BLaER1 (cell line): ENCODE results near the gene KIF3A.
A peak's percentile ranks its signal among the peaks of the same experiment; 100 is the strongest.

ENCODE experiments used
- H3K27ac ChIP-seq: shearing (Covaris generic); formaldehyde crosslinking; 2 replicates; pipeline ENCODE4 v1.8.1; 2022
- H3K27me3 ChIP-seq: shearing (Covaris generic); formaldehyde crosslinking; 2 replicates; pipeline ENCODE4 v1.8.1; 2022
- H3K36me3 ChIP-seq: shearing (Covaris generic); formaldehyde crosslinking; 2 replicates; pipeline ENCODE4 v1.8.1; 2022
- H3K4me1 ChIP-seq: shearing (Covaris generic); formaldehyde crosslinking; 2 replicates; pipeline ENCODE4 v1.8.1; 2022
- H3K4me2 ChIP-seq: shearing (Covaris generic); formaldehyde crosslinking; 2 replicates; pipeline ENCODE4 v1.8.1; 2022
- H3K4me3 ChIP-seq: shearing (Covaris generic); formaldehyde crosslinking; 2 replicates; pipeline ENCODE4 v1.8.1; 2022
- H3K9ac ChIP-seq: shearing (Covaris generic); formaldehyde crosslinking; 2 replicates; pipeline ENCODE4 v1.8.1; 2022
- H3K9me3 ChIP-seq: shearing (Covaris generic); formaldehyde crosslinking; 2 replicates; pipeline ENCODE4 v1.8.1; 2022
- H4K20me1 ChIP-seq: shearing (Covaris generic); formaldehyde crosslinking; 2 replicates; pipeline ENCODE4 v1.8.1; 2022
- Cebpa-rat ChIP-seq: shearing (Covaris generic); IDR thresholded peaks from 2 replicates; pipeline ENCODE4 v1.8.1; 2022

Gene KIF3A

GRCh38 chr5:132736853-132737833, at the start of gene KIF3A:
Gene KIF3A (minus strand): TSS chr5:132737546. CDS start chr5:132737419, 127 bp downstream.
- Histone ChIP-seq H3K27ac (peak within 1 kb of the TSS; percentile 7; the same call in 1 of the 2 replicates), H3K4me1 (peaks cover 16% of the 10 kb centered on the region), H4K20me1 (peaks cover 16% of the 10 kb centered on the region), H3K9me3 (peaks cover under 1% of the 10 kb centered on the region; the same call in 1 of the 2 replicates), H3K36me3 (0 out of 2 replicates have a peak, but pooled peaks cover 4% of the 10 kb centered on the region), H3K9ac (peak within 1 kb of the TSS; percentile 65), H3K27me3 (no peaks in the 10 kb centered on the region), H3K4me3 (peak within 1 kb of the TSS; percentile 80), H3K4me2 (peak within 1 kb of the TSS; percentile 91)
- no peak for TF ChIP-seq Cebpa-rat

GRCh38 chr5:132787076-132787475, 49.7 kb upstream of the KIF3A start:
- Histone ChIP-seq H3K4me1 (peaks cover 14% of the 10 kb centered on the region), H3K36me3 (no peaks in the 10 kb centered on the region), H3K27ac (no peak overlapping the region), H3K4me2 (no peak overlapping the region), H4K20me1 (no peaks in the 10 kb centered on the region), H3K4me3 (no peak overlapping the region), H3K9me3 (no peaks in the 10 kb centered on the region), H3K9ac (no peak overlapping the region), H3K27me3 (no peaks in the 10 kb centered on the region)
- TF ChIP-seq Cebpa-rat, result no peak

DNA sequence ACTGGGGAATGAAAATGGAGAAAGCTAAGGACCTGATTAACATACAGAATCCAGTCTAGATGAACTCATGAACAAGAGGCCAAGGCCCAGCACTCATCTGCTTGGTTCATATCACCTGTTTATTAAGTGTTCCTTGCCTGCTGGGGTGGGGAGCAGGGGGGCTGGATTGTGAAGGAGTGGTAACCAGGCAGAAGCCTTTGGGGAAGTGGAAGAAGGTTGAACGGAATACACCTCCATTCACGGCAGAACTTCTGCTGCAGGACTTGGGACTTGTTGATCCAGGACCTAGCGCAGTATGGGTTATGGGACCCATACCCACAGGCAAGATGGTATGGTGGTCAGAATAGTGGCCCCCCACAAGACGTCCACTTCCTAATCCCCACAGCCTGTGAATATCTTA, 48.5 kb upstream of the KIF3A start:
- H3K36me3 ChIP-seq, result no peaks in the 10 kb centered on the region
- no peak for TF ChIP-seq Cebpa-rat
- peaks cover 14% of the 10 kb centered on the region for H3K4me1 ChIP-seq
- H3K27ac ChIP-seq, result no peak overlapping the region
- H3K27me3 ChIP-seq, result no peaks in the 10 kb centered on the region
- peak overlapping the region; percentile 63 for H3K4me2 ChIP-seq
- H4K20me1 ChIP-seq, result no peaks in the 10 kb centered on the region
- no peaks in the 10 kb centered on the region for H3K9me3 ChIP-seq
- H3K4me3 ChIP-seq, result no peak overlapping the region
- H3K9ac ChIP-seq, result no peak overlapping the region

GRCh38 chr5:132785365-132785764, 48.0 kb upstream of the KIF3A start:
- no peaks in the 10 kb centered on the region for H3K36me3 ChIP-seq
- H3K27me3 ChIP-seq, result no peaks in the 10 kb centered on the region
- no peak overlapping the region for H3K4me3 ChIP-seq
- H3K27ac ChIP-seq, result no peak overlapping the region
- H4K20me1 ChIP-seq, result no peaks in the 10 kb centered on the region
- H3K4me2 ChIP-seq, result peak overlapping the region; percentile 63
- no peaks in the 10 kb centered on the region for H3K9me3 ChIP-seq
- no peak overlapping the region for H3K9ac ChIP-seq
- no peak for TF ChIP-seq Cebpa-rat
- peaks cover 14% of the 10 kb centered on the region for H3K4me1 ChIP-seq

- Histone ChIP-seq H4K20me1 (no peaks in the 10 kb centered on the region), H3K9me3 (no peaks in the 10 kb centered on the region), H3K9ac (no peak overlapping the region), H3K27me3 (peaks cover 27% of the 10 kb centered on the region), H3K36me3 (no peaks in the 10 kb centered on the region), H3K4me3 (no peak overlapping the region), H3K4me1 (peaks cover 19% of the 10 kb centered on the region), H3K27ac (no peak overlapping the region), H3K4me2 (no peak overlapping the region)
- TF ChIP-seq Cebpa-rat, result no peak
These were observed 44.8 kb upstream of the KIF3A start for GRCh38 chr5:132782101-132782500.

DNA sequence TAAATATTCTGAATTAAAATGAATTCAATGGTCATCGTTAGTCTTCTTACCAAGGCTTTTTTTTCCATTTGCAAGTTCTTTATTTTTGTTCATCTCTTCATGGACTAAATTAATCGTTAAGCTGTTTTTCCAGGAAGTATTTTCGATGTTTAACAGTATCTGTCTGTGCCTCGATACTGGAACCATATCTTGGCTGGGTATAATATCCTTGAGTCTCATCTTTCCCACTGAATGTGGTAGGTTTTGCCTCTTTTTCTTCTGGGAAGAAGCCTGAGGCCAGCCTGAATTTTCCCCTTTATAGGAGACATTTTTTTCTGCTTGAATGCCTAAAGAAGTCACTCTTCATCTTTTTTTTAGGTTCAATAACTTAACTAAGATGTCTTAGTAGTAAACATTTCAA, 43.7 kb upstream of the KIF3A start:
- Histone ChIP-seq H3K4me2 (no peak overlapping the region), H3K9me3 (no peaks in the 10 kb centered on the region), H3K27ac (no peak overlapping the region), H3K9ac (no peak overlapping the region), H3K4me1 (peaks cover 25% of the 10 kb centered on the region), H3K36me3 (no peaks in the 10 kb centered on the region), H3K4me3 (no peak overlapping the region), H3K27me3 (peaks cover 36% of the 10 kb centered on the region), H4K20me1 (no peaks in the 10 kb centered on the region)
- TF ChIP-seq Cebpa-rat, result no peak

DNA sequence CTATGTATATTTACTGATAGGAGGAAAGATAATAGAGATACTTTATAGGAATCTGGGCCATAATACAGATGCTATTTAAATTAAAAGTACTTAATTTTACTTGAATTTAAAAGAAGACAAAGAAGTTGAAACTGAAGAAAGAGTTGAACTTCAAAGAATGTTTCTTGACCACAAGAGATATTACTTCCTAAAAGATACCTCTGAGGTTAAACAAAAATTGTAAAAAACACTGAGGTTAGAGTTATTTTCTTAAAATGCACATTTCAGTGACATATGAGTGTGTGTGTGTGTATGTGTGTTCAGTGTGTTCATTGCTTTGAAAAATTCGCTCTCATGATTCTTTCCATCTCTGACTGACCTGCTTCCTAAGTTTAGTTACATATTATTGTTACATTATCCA, 43.2 kb upstream of the KIF3A start:
- H3K9me3 ChIP-seq, result no peaks in the 10 kb centered on the region
- no peak overlapping the region for H3K4me3 ChIP-seq
- H3K4me1 ChIP-seq, result peaks cover 24% of the 10 kb centered on the region
- no peak overlapping the region for H3K4me2 ChIP-seq
- H3K27ac ChIP-seq, result no peak overlapping the region
- no peaks in the 10 kb centered on the region for H3K36me3 ChIP-seq
- no peak for TF ChIP-seq Cebpa-rat
- H4K20me1 ChIP-seq, result no peaks in the 10 kb centered on the region
- H3K9ac ChIP-seq, result no peak overlapping the region
- H3K27me3 ChIP-seq, result peaks cover 40% of the 10 kb centered on the region

DNA sequence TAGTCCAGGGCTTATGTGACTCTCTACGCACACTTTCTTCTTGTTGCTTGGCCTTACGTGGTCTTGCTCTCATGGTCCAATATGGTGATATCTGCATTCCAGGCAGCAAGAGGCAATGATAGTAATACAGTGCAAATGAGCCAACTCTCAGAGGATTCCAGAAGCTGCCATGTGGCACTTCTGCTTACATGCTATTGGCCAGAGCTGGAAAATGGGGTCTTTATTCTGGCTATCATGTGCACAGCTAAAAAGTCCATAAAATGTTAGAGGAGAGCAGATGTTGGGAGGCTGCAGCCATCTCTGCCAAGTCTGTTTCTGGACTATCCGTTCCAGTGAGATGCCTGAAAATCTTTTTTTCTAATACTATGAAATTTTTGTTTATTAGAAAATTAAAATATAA, 42.6 kb upstream of the KIF3A start:
- Histone ChIP-seq H3K27ac (no peak overlapping the region), H3K9me3 (no peaks in the 10 kb centered on the region), H3K27me3 (peaks cover 47% of the 10 kb centered on the region), H3K36me3 (no peaks in the 10 kb centered on the region), H3K4me2 (no peak overlapping the region), H3K4me3 (no peak overlapping the region), H3K9ac (no peak overlapping the region), H3K4me1 (peaks cover 18% of the 10 kb centered on the region), H4K20me1 (0 out of 2 replicates have a peak, but pooled peaks cover 4% of the 10 kb centered on the region)
- TF ChIP-seq Cebpa-rat, result no peak

DNA sequence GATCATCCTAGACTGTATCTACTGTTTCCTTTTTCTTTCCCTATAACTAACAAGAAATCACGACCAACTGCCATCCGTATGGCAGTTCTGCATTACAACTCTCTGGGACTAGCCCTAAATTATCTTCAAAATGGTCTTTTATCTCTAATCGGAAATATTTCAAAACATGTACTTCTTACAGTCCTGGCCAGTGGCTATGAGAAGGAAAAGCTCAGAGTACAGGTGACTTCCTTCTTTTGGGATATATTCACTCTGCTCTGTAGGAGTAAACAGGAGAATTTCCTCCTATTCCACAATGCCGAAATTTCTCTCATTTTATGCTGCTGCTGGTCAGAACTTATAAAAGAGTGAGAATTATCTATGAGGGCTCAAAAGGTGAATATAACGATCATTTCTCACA, 41.5 kb upstream of the KIF3A start:
- TF ChIP-seq Cebpa-rat, result no peak
- H3K4me2 ChIP-seq, result no peak overlapping the region
- no peak overlapping the region for H3K4me3 ChIP-seq
- H3K36me3 ChIP-seq, result no peaks in the 10 kb centered on the region
- H3K9me3 ChIP-seq, result no peaks in the 10 kb centered on the region
- H3K27ac ChIP-seq, result no peak overlapping the region
- H4K20me1 ChIP-seq, result 0 out of 2 replicates have a peak, but pooled peaks cover 13% of the 10 kb centered on the region
- no peak overlapping the region for H3K9ac ChIP-seq
- H3K4me1 ChIP-seq, result peaks cover 16% of the 10 kb centered on the region
- peaks cover 52% of the 10 kb centered on the region for H3K27me3 ChIP-seq

- Histone ChIP-seq H3K27me3 (peaks cover 52% of the 10 kb centered on the region), H3K4me3 (peak overlapping the region; percentile 86; the same call in 1 of the 2 replicates), H3K4me1 (peaks cover 16% of the 10 kb centered on the region)
These were observed 40.8 kb upstream of the KIF3A start for GRCh38 chr5:132778129-132778528.

More at GRCh38 chr5:132778129-132778528, 40.8 kb upstream of the KIF3A start:
- 0 out of 2 replicates have a peak, but pooled peaks cover 15% of the 10 kb centered on the region for H4K20me1 ChIP-seq
- TF ChIP-seq Cebpa-rat, result no peak
- no peaks in the 10 kb centered on the region for H3K36me3 ChIP-seq
- peak overlapping the region; percentile 98 for H3K4me2 ChIP-seq
- no peaks in the 10 kb centered on the region for H3K9me3 ChIP-seq
- H3K9ac ChIP-seq, result no peak overlapping the region
- H3K27ac ChIP-seq, result no peak overlapping the region
